ENCODE measurements around the gene S100A12.

Gene S100A12

GRCh38 chr1:153324912-153325311, 50.5 kb downstream of the S100A12 start:
- TF ChIP-seq, protein P1, sequence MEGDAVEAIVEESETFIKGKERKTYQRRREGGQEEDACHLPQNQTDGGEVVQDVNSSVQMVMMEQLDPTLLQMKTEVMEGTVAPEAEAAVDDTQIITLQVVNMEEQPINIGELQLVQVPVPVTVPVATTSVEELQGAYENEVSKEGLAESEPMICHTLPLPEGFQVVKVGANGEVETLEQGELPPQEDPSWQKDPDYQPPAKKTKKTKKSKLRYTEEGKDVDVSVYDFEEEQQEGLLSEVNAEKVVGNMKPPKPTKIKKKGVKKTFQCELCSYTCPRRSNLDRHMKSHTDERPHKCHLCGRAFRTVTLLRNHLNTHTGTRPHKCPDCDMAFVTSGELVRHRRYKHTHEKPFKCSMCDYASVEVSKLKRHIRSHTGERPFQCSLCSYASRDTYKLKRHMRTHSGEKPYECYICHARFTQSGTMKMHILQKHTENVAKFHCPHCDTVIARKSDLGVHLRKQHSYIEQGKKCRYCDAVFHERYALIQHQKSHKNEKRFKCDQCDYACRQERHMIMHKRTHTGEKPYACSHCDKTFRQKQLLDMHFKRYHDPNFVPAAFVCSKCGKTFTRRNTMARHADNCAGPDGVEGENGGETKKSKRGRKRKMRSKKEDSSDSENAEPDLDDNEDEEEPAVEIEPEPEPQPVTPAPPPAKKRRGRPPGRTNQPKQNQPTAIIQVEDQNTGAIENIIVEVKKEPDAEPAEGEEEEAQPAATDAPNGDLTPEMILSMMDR (IDR thresholded peaks at IDR 0.05; ENCODE audit: insufficient read depth, low read depth, low read length, missing control alignments) = no peak
- no peak overlapping the region for H3K4me3 ChIP-seq (ENCODE audit: low read length)
- DNase-seq (ENCODE audit: low read depth) = no peak
